Measurements from ENCODE around the gene ZNF385B. TPM values are rescaled to one million over a fixed set of nuclear protein-coding genes. Genes with fewer than 3 reads are reported as not detected.

ZNF385B gene
- total RNA-seq, 2 donors from 2014 or later: 5.3 to 18.1 TPM

DNA sequence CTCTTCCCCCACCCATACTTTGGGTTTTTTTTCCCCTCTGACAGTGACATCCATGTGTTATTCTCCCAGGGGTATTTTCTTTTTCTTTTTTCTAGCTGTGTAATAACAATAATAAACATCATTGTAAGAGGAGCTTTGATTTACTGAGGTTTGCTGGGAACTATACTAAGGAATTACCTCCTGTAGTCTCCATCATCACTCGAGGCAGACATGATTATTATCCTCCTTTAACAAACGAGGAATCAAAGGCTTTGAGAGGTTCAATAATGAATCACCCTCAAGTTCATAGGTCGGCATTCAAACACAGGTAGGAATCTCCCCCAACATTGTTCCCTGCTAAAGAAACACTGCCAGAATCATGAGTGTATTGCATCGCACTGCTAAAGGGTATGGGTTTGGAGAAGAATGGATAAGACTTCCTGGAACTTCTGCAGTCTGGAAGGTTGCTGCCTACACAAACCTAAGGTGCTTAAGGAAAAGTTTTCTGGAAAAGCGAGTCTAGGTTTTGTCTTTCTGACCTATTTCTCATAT is 336.5 kb downstream of the ZNF385B start:
- WGBS, 2 experiments (ENCODE audit: insufficient coverage in 1 of 2, insufficient read length in 1 of 2): 82 to 83% methylated on average over 5 of the region's 5 CpGs
- no peak for DNase-seq

DNA sequence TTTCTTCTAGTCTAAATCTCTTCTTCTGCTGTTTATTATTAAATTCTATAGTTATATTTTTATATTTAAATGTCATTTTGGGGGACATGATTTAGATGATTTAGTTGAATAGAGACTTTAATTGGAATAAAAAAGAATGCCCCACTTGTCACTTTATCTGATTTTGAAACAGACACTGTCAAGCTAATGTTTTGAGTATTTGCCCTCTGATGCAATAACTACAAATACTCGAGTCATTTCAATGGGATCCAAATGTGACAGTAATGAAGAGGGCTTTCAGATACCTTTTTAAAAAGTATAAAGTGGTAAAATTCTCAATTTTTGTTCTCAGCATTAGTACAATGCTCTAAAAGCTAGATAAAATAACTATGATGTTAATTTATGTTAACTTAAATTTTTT is 339.5 kb downstream of the ZNF385B start:
- H3K9me3 Mint-ChIP-seq: no peaks in the 10 kb centered on the region
- Histone ChIP-seq H3K27ac (ENCODE audit: low read depth, low read length) (no peak overlapping the region), H3K4me1 (ENCODE audit: control insufficient read depth, insufficient read depth, low read length) (no peaks in the 10 kb centered on the region), H3K4me3 (ENCODE audit: low read length) (no peak overlapping the region), H3K36me3 (ENCODE audit: control insufficient read depth, insufficient read depth, low read length) (no peaks in the 10 kb centered on the region), H3K9ac (ENCODE audit: extremely low read depth, low read length, poor library complexity, severe bottlenecking) (no peak overlapping the region), H3K9me3 (ENCODE audit: control insufficient read depth, low read length) (no peaks in the 10 kb centered on the region), H3K27me3 (ENCODE audit: control insufficient read depth, insufficient read depth, low read length, poor library complexity, severe bottlenecking) (no peaks in the 10 kb centered on the region)
- DNase-seq: no peak
- peaks cover 2% of the 10 kb centered on the region for H3K4me1 Mint-ChIP-seq
- H3K36me3 Mint-ChIP-seq (ENCODE audit: low read depth): no peaks in the 10 kb centered on the region
- 94% methylated on average over 1 of the region's 1 CpG; no CpG with 5 or more reads in 1 of the 2 experiments for WGBS, 2 experiments (ENCODE audit: insufficient coverage in 1 of 2, insufficient read length in 1 of 2)
- no peaks in the 10 kb centered on the region for H3K27me3 Mint-ChIP-seq (ENCODE audit: insufficient read depth)
- no peak overlapping the region for H3K27ac Mint-ChIP-seq
- TF ChIP-seq, protein P1, sequence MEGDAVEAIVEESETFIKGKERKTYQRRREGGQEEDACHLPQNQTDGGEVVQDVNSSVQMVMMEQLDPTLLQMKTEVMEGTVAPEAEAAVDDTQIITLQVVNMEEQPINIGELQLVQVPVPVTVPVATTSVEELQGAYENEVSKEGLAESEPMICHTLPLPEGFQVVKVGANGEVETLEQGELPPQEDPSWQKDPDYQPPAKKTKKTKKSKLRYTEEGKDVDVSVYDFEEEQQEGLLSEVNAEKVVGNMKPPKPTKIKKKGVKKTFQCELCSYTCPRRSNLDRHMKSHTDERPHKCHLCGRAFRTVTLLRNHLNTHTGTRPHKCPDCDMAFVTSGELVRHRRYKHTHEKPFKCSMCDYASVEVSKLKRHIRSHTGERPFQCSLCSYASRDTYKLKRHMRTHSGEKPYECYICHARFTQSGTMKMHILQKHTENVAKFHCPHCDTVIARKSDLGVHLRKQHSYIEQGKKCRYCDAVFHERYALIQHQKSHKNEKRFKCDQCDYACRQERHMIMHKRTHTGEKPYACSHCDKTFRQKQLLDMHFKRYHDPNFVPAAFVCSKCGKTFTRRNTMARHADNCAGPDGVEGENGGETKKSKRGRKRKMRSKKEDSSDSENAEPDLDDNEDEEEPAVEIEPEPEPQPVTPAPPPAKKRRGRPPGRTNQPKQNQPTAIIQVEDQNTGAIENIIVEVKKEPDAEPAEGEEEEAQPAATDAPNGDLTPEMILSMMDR (conservative IDR thresholded peaks at IDR 0.05): no peak
- no peak overlapping the region for H3K4me3 Mint-ChIP-seq

More for the DNA sequence above, 336.5 kb downstream of the ZNF385B start:
- Mint-ChIP-seq H3K4me1 (peaks cover 7% of the 10 kb centered on the region), H3K27ac (no peak overlapping the region), H3K36me3 (ENCODE audit: low read depth) (no peaks in the 10 kb centered on the region), H3K4me3 (no peak overlapping the region), H3K9me3 (no peaks in the 10 kb centered on the region), H3K27me3 (ENCODE audit: insufficient read depth) (no peaks in the 10 kb centered on the region)
- H3K9ac ChIP-seq (ENCODE audit: extremely low read depth, low read length, poor library complexity, severe bottlenecking): no peak overlapping the region
- H3K4me1 ChIP-seq (ENCODE audit: control insufficient read depth, insufficient read depth, low read length): no peaks in the 10 kb centered on the region
- H3K27me3 ChIP-seq (ENCODE audit: control insufficient read depth, insufficient read depth, low read length, poor library complexity, severe bottlenecking): no peaks in the 10 kb centered on the region
- no peaks in the 10 kb centered on the region for H3K9me3 ChIP-seq (ENCODE audit: control insufficient read depth, low read length)
- TF ChIP-seq, protein P1 (conservative IDR thresholded peaks at IDR 0.05): no peak
- H3K36me3 ChIP-seq (ENCODE audit: control insufficient read depth, insufficient read depth, low read length): no peaks in the 10 kb centered on the region
- no peak overlapping the region for H3K4me3 ChIP-seq (ENCODE audit: low read length)
- H3K27ac ChIP-seq (ENCODE audit: low read depth, low read length): no peak overlapping the region

DNA sequence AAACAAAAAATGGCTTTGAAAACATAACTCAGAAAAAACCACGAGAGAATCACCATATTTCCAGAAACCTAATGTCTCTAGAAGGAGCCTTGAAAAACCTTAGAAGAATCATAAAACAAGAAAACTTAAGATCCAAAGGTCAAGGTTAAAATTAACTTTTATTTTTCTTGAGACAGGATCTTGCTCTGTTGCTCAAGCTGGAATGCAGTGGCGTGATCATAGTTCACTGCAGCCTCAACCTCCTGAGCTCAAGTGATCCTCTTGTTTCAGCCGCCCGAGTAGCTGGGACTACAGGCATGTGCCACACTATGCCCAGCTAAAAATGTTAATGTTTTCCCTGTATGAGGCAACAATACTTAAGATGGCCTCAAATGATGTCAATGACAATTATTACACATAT is 342.6 kb downstream of the ZNF385B start:
- Histone ChIP-seq H3K4me3 (ENCODE audit: low read length) (no peak overlapping the region), H3K9ac (ENCODE audit: extremely low read depth, low read length, poor library complexity, severe bottlenecking) (no peak overlapping the region), H3K4me1 (ENCODE audit: control insufficient read depth, insufficient read depth, low read length) (no peaks in the 10 kb centered on the region), H3K36me3 (ENCODE audit: control insufficient read depth, insufficient read depth, low read length) (no peaks in the 10 kb centered on the region), H3K27ac (ENCODE audit: low read depth, low read length) (no peak overlapping the region), H3K9me3 (ENCODE audit: control insufficient read depth, low read length) (peaks cover 4% of the 10 kb centered on the region), H3K27me3 (ENCODE audit: control insufficient read depth, insufficient read depth, low read length, poor library complexity, severe bottlenecking) (no peaks in the 10 kb centered on the region)
- Mint-ChIP-seq H3K36me3 (ENCODE audit: low read depth) (no peaks in the 10 kb centered on the region), H3K4me3 (no peak overlapping the region), H3K4me1 (peaks cover 5% of the 10 kb centered on the region), H3K9me3 (peaks cover 9% of the 10 kb centered on the region), H3K27me3 (ENCODE audit: insufficient read depth) (no peaks in the 10 kb centered on the region), H3K27ac (no peak overlapping the region)
- DNase-seq: no peak
- TF ChIP-seq, protein P1 (conservative IDR thresholded peaks at IDR 0.05): no peak
- WGBS, 2 experiments (ENCODE audit: insufficient coverage in 1 of 2, insufficient read length in 1 of 2): 91 to 100% methylated on average over 2 to 4 of the region's 4 CpGs

All from endodermal cell (in vitro differentiated cells).